GM23248 (cell line): Measurements from ENCODE around the gene SLC39A12. TPM values are rescaled to one million over a fixed set of nuclear protein-coding genes. Genes with fewer than 3 reads are reported as not detected.

Source experiments
- DNase-seq: peaks from one replicate; pipeline ENCODE4 v3.0.0-alpha.2; 2015
- H2AFZ ChIP-seq: fragments of 200-600 bp; sonication (generic); 2 replicates; pipeline ENCODE4 v1.6.1; 2016; ENCODE audit warnings: antibody characterized with exemption
- H3F3A ChIP-seq: fragments of 200-600 bp; sonication (generic); 2 replicates; pipeline ENCODE4 v1.6.1; 2016; ENCODE audit warnings: mild to moderate bottlenecking, antibody characterized with exemption, mixed run types; ENCODE audit not compliant: insufficient read depth
- H3K27ac ChIP-seq: fragments of 200-600 bp; sonication (generic); 2 replicates; pipeline ENCODE4 v1.5.1; 2016; ENCODE audit warnings: mild to moderate bottlenecking
- H3K27me3 ChIP-seq: fragments of 200-600 bp; sonication (generic); replicated peaks from 2 replicates; pipeline ENCODE4 v1.6.1; 2016; ENCODE audit warnings: mild to moderate bottlenecking; ENCODE audit not compliant: insufficient read depth
- H3K36me3 ChIP-seq: fragments of 200-600 bp; sonication (generic); 2 replicates; pipeline ENCODE4 v1.6.1; 2016; ENCODE audit warnings: low read depth, mild to moderate bottlenecking
- H3K4me1 ChIP-seq: fragments of 200-600 bp; sonication (generic); 2 replicates; pipeline ENCODE4 v1.6.1; 2016; ENCODE audit warnings: mild to moderate bottlenecking; ENCODE audit not compliant: insufficient read depth
- H3K4me2 ChIP-seq: fragments of 200-600 bp; sonication (generic); one replicate; pipeline ENCODE4 v1.6.1; 2016; ENCODE audit warnings: mild to moderate bottlenecking; ENCODE audit not compliant: unreplicated experiment
- H3K4me3 ChIP-seq: fragments of 200-600 bp; sonication (generic); 2 replicates; pipeline ENCODE4 v1.5.1; 2016; ENCODE audit warnings: mild to moderate bottlenecking
- H3K79me2 ChIP-seq: fragments of 200-600 bp; sonication (generic); 2 replicates; pipeline ENCODE4 v1.6.1; 2016; ENCODE audit warnings: mild to moderate bottlenecking; ENCODE audit not compliant: insufficient read depth
- H3K9ac ChIP-seq: fragments of 200-600 bp; sonication (generic); 2 replicates; pipeline ENCODE4 v1.6.1; 2016; ENCODE audit warnings: mild to moderate bottlenecking
- H3K9me2 ChIP-seq: fragments of 200-600 bp; sonication (generic); 2 replicates; pipeline ENCODE4 v1.6.1; 2016; ENCODE audit warnings: mixed run types, mild to moderate bottlenecking, moderate library complexity; ENCODE audit not compliant: insufficient read depth
- H3K9me3 ChIP-seq: fragments of 200-600 bp; sonication (generic); one replicate; pipeline ENCODE4 v1.6.1; 2017; ENCODE audit warnings: low read depth
- H4K20me1 ChIP-seq: fragments of 200-600 bp; sonication (generic); 2 replicates; pipeline ENCODE4 v1.6.0; 2016; ENCODE audit not compliant: insufficient read depth
- EZH2 ChIP-seq: fragments of 200-600 bp; sonication (generic); IDR thresholded peaks from 2 replicates; pipeline ENCODE4 v1.6.1; 2018; ENCODE audit warnings: antibody characterized with exemption, mild to moderate bottlenecking; ENCODE audit not compliant: insufficient read depth, poor library complexity, severe bottlenecking
- EZH2phosphoT487 ChIP-seq: fragments of 200-600 bp; sonication (generic); IDR thresholded peaks from 2 replicates; pipeline ENCODE4 v1.6.1; 2018; ENCODE audit warnings: antibody characterized with exemption, moderate library complexity, mild to moderate bottlenecking, low read depth; ENCODE audit not compliant: insufficient read depth
- WGBS, 2 experiments: methylation state at CpG; one replicate each; pipeline ENCODE4 v1.1.6; 2015 to 2017; ENCODE audit warnings: low lambda C conversion rate in 2 of 2, low coverage in 1 of 2; ENCODE audit errors: missing lambda C conversion rate in 2 of 2; 5-methylcytosine and 5-hydroxymethylcytosine counted together
- in situ Hi-C: fragments of 300-500 bp; cut with MboI; formaldehyde crosslinking; loops from 2 replicates; pipeline ENCODE4 v1.15.0; 2020
- polyA plus RNA-seq: library from polyadenylated mRNA; unstranded; fragments of >200 nt; fragmentation: Nextera tagmentation; extraction: Ambion mirVana; gene quantifications from 2 replicates; pipeline ENCODE4 v1.2.1, GENCODE V29; 2016
- total RNA-seq: library from RNA; depleted of rRNA; stranded (reverse); fragments of >200 nt; shearing (Covaris generic); gene quantifications from 2 replicates; pipeline ENCODE4 v1.2.3, GENCODE V29; 2014

Gene SLC39A12
- total and polyA plus RNA-seq, 2 experiments from 2014 or later = not detected

DNA sequence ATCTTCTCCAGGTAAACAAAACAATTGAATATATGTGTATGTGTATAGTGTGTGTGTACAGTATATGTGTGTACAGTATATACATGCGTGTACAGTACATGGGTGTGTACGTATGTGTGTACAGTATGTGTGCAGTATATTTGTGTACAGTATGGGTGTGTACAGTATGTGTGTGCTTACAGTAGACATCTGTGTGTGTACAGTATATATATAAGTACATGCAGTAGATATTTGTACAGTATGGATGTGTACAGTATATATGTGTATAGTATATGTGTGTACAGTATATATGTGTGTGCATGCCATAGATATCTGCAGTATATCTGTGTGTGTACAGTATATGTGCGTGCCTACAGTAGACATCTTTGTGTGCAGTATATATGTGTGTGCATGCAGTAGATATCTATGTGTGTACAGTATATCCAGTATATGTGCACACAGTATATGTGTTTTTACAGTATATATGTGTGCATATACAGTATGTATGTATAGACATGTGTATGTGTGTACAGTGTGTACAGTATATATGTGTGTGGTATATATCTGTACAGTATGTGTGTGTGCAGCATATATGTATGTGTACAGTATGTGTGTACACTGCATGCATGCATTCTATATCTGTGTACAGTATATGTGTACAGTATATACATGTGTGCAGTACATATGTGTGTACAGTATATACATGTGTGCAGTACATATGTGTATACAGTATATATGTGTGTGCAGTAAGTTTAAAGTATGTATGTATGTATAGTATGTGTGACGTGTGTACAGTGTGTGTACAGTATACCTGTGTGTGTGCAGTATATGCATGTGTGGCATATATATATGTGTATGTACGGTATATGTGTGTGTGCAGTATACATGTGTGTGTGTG is 37.3 kb upstream of the SLC39A12 start:
- H3K4me1 ChIP-seq = no peaks in the 10 kb centered on the region
- no peaks in the 10 kb centered on the region for H3K9me3 ChIP-seq
- no peaks in the 10 kb centered on the region for H3F3A ChIP-seq
- no peaks in the 10 kb centered on the region for H3K36me3 ChIP-seq
- in situ Hi-C loops = loop anchor here (10.0 kb wide), 1 partner anchor 190 kb away; no protein-coding TSS in a partner anchor
- no peak for DNase-seq
- H3K4me3 ChIP-seq = no peak overlapping the region
- H3K79me2 ChIP-seq = no peaks in the 10 kb centered on the region
- WGBS, 2 experiments = 79 to 86% methylated on average over 5 of the region's 5 CpGs
- H3K27me3 ChIP-seq = no peaks in the 10 kb centered on the region
- no peak for TF ChIP-seq EZH2phosphoT487
- no peak for TF ChIP-seq EZH2
- H3K9ac ChIP-seq = no peak overlapping the region
- H2AFZ ChIP-seq = no peak overlapping the region
- H3K27ac ChIP-seq = no peak overlapping the region
- no peak overlapping the region for H3K4me2 ChIP-seq
- H3K9me2 ChIP-seq = no peaks in the 10 kb centered on the region
- no peaks in the 10 kb centered on the region for H4K20me1 ChIP-seq

DNA sequence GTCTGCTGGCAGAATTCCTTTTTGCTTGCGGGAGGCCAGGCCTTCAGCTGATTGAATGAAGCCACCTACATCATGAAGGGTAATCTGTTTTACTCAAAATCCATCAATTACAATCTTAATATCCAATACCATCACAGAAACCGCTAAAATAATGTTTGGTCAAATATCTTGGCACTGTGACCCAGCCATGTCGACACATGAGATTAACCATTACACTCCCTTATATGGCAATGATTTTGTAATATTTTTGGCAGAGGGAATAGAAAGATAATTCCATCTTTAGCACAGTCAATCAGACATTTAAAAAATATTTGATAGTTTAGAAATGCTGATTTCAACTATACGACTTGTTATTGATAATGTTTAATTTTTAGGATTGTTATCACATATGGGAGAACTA is 36.5 kb upstream of the SLC39A12 start:
- no peaks in the 10 kb centered on the region for H3K36me3 ChIP-seq
- no peak for DNase-seq
- H3K4me3 ChIP-seq = no peak overlapping the region
- no peaks in the 10 kb centered on the region for H3K9me2 ChIP-seq
- H3K9me3 ChIP-seq = no peaks in the 10 kb centered on the region
- H3F3A ChIP-seq = no peaks in the 10 kb centered on the region
- TF ChIP-seq EZH2 (no peak), EZH2phosphoT487 (no peak)
- H3K9ac ChIP-seq = no peak overlapping the region
- H3K4me1 ChIP-seq = no peaks in the 10 kb centered on the region
- H2AFZ ChIP-seq = no peak overlapping the region
- no peaks in the 10 kb centered on the region for H3K79me2 ChIP-seq
- no peak overlapping the region for H3K27ac ChIP-seq
- no peak overlapping the region for H3K4me2 ChIP-seq
- in situ Hi-C loops = loop anchor here (10.0 kb wide), 1 partner anchor 190 kb away; no protein-coding TSS in a partner anchor
- no peaks in the 10 kb centered on the region for H3K27me3 ChIP-seq
- no peaks in the 10 kb centered on the region for H4K20me1 ChIP-seq
- WGBS, 2 experiments = 63 to 69% methylated on average over 4 of the region's 4 CpGs

DNA sequence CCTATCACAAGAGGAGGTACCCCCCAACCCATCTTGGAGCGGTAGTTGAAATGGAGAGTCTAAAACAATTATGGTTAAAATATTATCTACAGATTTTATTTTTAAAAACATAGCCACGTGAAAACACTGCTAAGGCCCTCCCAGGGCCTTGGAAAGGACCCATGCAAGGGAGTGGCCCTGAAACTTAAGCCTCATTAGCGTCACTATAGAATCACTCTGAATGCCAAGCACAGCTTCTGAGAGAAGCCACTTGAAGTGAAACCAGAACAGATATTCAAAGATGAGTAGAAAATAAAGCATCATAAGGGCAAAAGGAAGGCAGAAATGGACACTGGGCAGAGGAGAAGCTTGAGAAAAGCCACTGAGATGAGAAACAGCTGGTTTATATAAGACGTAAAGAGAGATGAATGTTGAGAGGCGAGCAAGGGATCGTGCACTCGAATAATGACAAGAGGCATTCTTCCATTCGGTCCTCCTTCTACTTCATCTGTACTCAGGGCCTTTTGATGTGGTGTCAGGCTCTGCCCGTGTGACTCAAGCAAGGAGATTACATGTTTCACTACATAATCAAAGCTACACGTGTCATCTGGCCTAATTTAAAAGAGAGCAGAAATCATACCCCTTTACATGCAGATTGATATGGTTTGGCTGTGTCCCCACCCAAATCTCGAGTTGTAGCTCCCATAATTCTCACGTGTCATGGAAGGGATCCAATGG is 33.4 kb upstream of the SLC39A12 start:
- H4K20me1 ChIP-seq = no peaks in the 10 kb centered on the region
- TF ChIP-seq EZH2phosphoT487 (no peak), EZH2 (no peak)
- no peak overlapping the region for H3K4me2 ChIP-seq
- H3K79me2 ChIP-seq = no peaks in the 10 kb centered on the region
- WGBS, 2 experiments = 83% methylated on average over 12 of the region's 12 CpGs
- no peak overlapping the region for H3K4me3 ChIP-seq
- H2AFZ ChIP-seq = no peak overlapping the region
- H3F3A ChIP-seq = 0 out of 2 replicates have a peak, but pooled peaks cover 4% of the 10 kb centered on the region
- no peak overlapping the region for H3K27ac ChIP-seq
- no peaks in the 10 kb centered on the region for H3K27me3 ChIP-seq
- H3K9me3 ChIP-seq = no peaks in the 10 kb centered on the region
- no peak for DNase-seq
- in situ Hi-C loops = loop anchor here (10.0 kb wide), 1 partner anchor 186 kb away; no protein-coding TSS in a partner anchor
- no peak overlapping the region for H3K9ac ChIP-seq
- no peaks in the 10 kb centered on the region for H3K9me2 ChIP-seq
- peaks cover 3% of the 10 kb centered on the region for H3K4me1 ChIP-seq
- no peaks in the 10 kb centered on the region for H3K36me3 ChIP-seq

DNA sequence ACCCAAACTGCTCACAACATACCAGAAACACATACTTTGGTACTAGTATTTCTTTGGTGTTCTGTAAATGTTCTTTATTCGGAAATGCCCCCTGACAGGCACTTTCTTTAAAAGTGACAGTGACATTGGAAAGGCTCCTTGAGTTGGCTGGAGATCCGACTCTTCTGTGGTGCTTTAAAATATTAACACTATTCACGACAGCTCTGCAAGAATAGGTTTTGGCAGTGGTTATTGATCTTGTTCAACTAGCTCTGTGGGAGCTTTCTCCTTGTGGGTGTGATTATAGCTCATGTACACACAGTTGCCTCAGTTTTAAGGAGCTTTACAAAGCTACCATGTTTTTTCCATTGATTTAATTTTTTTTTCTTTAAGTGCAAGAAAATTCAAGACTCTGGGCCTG is 30.3 kb upstream of the SLC39A12 start:
- Histone ChIP-seq H4K20me1 (no peaks in the 10 kb centered on the region), H3K36me3 (no peaks in the 10 kb centered on the region), H3K9me3 (no peaks in the 10 kb centered on the region), H3K79me2 (no peaks in the 10 kb centered on the region), H3K9me2 (no peaks in the 10 kb centered on the region; the same call in 1 of the 2 replicates), H3K4me2 (no peak overlapping the region), H3K27ac (no peak overlapping the region), H2AFZ (no peak overlapping the region), H3K27me3 (no peaks in the 10 kb centered on the region), H3K4me3 (no peak overlapping the region), H3K4me1 (peaks cover 17% of the 10 kb centered on the region), H3K9ac (no peak overlapping the region), H3F3A (peaks cover 21% of the 10 kb centered on the region)
- DNase-seq = no peak
- WGBS, 2 experiments = 71 to 80% methylated on average over 3 of the region's 3 CpGs
- in situ Hi-C loops = no loop called here
- TF ChIP-seq EZH2 (no peak), EZH2phosphoT487 (no peak)
